NCI-H2107 (cell line): ENCODE measurements around the gene VAV1.
"Not testable (repeated sequence)": the region's sequence is repeated elsewhere in the genome, so short reads cannot be mapped to it uniquely, and the experiment has no call there.

Experiments
- DNase-seq: peaks from one replicate; lab custom pipeline; 2025; lab: John Stamatoyannopoulos, UW

Gene VAV1

DNA sequence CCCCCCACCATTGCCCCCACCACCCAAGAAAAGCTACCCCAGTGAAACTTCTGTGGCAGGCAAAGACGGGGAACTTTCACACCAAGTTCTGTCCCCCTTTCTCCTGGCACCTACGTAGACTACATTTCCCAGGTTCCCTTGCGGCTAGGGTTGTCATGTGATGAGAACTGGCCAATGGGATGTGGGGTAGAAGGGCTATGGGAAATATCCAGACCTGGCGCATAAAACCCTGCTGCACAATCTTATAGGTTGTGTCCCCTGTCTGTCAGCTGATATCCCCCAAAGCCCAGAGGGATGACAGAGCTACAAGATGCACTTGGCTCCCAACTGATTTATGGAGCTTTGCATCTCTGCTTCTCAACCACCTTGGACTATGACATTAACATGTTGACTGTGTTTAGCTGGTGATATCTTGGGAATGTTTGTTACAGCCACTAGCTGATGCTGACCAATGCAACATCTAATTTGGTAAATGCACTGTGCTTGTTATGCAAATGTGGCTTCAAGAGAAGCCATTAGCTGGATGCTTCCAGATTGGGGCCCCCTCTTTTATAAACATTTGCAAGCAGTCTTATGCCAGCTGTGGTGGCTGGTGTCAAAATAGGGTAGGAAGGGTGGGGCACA is 11.3 kb upstream of the VAV1 start:
- DNase-seq, result no peak

DNA sequence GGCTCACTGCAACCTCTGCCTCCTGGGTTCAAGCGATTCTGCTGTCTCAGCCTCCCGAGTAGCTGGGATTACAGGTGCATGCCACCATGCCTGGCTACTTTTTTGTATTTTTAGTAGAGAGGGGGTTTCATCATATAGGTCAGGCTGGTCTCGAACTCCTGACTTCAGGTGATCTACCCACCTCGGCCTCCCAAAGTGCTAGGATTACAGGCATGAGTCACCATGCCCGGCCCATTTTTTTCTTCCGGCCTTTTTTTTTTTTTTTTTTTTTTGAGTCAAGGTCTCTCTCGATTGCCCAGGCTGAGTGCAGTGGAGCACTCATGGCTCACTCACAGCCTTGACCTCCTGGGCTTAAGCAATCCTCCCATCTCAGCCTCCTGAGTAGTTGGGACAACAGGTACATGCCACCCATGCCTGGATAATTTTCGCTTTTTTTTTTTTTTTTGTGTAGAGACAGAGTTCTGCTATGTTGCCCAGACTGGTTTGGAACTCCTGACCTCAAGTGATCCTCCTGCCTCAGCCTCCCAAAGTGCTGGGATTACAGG is 10.2 kb upstream of the VAV1 start:
- not testable (repeated sequence) for DNase-seq

DNA sequence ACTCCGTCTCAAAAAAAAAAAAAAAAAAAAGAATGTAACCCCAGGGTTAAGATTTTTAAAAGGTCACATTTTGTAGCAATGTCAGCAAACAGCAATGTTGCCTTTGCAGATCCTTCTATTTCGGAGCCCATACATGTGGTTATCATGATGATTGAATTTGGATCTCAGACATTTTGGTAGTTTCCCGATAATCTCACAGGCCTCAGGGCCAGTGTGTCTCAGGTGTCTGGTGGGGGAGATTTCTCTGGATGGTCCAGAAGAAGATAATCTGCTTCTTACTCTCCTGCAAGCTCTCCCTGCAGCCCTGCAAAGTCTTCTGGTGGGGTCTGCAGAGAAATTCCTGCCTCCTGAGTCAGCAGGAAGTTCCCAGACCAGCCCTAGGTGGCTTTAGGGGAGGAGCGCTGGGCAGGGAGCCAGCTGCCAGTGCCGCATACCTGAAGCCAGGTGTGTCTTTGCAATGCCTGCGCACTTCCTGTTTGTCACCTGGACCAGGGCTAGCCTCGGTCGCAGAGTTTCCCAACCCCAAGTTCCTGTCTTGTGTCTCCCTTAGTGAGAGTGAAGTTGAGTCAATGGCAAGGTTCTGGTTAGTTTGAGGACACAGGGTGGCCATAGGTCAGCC is 6.7 kb upstream of the VAV1 start:
- no peak for DNase-seq

DNA sequence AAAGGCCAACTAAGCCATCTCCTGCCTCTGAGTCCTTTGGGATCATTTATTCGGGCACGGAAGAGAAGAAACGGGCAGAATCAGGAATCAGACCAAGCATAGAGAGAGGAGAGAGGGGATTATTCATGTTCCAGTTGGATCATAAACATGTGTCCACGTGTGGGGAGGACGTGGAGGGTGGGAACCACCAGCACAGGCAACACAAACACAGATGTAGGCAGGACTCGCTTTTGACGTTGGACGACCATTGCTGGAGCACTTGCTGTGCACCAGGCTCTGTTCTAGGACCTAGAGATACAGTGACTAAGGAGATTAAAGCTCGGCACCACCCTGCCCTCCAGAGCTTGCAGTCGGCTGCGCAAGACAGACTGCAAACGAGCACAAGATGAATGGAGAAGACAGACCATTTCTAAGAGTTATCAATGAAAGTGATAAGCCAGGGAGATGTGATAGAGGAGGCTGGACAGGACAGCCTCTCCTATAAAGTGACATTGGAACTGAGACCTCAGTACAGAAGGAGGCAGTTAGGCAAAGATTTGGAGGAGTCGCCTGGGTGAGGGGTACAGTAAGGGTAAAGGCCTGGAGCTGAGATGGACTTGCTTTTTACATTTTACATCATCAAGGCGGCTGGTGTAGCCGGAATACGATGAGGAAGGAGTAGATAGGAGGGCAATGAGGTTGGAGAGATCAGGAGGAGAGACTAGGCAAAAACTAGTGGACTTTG is 6.0 kb upstream of the VAV1 start:
- DNase-seq, result no peak

DNA sequence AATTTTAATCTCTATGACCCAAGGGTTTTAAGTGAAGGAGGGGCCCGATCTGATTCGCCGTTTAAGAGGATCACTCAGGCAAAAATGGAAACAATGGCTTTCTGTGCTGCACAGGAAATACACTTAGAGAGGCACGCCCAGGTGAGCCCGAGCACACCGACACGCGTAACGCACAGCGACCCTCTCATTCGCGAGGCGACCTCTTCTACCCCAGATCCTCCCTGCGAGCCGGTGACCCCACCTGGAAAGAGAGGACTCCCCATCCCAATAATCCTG is 5.5 kb upstream of the VAV1 start:
- DNase-seq, result no peak

DNA sequence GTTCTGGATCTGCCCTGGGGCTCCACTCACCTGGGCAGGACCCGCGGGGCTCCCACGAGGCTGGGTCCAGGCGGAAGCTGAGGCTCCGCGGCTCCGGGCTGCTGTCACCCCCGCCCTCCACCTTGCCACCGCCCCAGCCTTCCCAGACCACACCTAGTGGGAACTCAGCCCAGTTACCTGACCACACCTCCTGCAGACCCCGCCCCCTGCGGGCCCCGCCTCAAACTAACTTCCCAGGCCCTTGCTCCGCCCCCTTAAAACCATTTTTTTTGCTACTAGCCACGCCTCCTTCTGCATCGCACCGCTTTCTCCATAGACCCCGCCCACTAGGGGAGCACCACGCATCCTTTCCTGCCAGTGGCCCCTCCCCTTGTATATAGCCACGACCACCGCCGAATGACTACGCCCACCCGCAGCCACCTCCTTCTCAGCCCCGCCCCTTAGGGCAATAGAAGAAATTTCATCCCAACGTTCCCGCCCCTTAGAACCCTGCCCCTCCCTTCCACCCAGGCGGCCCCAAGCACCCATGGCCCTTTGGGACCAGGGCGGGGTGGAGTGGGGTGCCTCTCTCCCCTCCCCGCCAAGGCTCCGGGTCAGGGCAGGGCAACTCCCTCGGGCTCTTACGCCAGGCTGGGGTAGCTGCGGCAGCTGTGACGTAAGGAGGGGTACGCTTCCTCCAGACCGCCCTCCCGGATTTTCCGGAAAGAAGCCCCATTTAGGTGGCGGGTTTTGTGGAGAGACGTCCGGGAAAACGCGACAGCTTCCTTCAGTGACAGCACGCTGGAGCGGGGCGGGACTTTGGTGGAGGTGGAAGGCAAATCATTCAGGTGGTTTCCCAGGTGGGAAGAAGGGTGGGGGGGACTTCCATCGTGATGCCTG is 4.9 kb upstream of the VAV1 start, which contains the start of gene SH2D3A:
Gene SH2D3A (minus strand): TSS at position 79 of the 879 bp plus-strand sequence. CDS start 3,687 bp downstream, outside the sequence.
- no peak for DNase-seq

DNA sequence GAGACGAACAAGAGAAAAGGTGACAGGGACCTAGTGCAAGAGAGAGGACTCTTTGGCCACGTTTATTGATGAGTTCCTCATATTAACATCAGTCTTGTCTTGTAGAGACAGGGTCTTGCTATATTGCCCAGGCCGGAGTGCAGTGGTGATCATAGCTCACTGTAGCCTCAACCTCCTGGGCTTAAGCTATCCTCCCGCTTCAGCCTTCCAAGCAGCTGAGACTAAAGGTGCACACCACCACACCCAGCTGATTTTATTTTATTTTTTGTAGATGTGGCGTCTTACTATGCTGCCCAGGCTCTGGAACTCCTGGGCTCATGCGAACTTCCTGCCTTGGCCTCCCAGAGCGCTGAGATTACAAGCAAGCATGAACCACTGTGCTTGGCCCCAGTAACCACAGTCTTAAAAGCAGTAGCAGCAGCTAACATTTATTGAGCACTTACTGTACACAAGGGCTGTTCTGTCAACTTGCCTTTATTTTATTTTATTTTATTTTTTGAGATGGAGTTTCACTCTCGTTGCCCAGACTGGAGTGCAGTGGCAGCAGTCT is 4.2 kb upstream of the VAV1 start:
- DNase-seq, result no peak

DNA sequence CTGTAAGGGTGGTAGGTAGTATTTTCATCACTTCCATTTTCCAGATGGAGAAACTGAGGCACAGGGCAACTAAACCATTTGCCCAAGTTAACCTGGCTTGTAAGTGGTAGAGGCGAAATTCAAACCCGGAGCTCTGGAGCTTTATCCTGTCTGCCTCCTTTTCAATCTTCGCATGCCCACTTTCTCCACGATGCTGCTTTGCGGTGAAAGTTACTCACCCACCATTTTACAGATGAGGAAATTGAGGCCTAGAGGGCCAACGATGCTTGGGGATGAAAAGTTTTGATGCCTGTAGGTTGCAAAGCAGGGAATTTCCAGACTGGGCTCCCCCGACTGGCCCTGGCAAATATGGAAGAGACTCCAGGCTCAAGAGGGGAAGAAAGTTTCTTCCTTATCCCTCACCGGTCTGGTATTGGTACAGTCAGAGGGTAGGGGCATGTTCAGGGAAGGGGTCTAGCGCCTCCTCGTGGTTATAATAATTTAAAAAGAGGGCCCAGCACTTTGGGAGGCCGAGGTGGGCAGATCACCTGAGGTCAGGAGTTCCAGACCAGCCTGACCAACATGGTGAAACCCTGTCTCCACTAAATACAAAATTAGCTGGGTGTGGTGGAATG is 3.4 kb upstream of the VAV1 start:
- DNase-seq, result no peak

DNA sequence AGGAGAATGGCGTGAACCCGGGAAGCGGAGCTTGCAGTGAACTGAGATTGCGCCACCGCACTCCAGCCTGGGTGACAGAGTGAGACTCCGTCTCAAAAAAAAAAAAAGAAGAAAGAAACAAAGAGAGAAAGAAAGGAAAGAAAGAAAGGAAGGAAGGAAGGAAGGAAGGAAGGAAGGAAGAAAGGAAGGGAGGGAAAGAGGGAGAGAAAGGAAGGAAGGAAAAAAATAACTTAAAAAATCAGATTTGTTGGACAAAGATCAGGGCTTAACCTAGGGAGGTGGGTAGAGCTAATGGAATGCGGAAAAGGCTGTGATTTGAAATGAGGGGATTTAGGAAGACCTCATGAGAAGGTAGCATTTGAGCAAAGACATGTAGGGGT is 870 bp upstream of the VAV1 start:
- DNase-seq, result not testable (repeated sequence)

DNA sequence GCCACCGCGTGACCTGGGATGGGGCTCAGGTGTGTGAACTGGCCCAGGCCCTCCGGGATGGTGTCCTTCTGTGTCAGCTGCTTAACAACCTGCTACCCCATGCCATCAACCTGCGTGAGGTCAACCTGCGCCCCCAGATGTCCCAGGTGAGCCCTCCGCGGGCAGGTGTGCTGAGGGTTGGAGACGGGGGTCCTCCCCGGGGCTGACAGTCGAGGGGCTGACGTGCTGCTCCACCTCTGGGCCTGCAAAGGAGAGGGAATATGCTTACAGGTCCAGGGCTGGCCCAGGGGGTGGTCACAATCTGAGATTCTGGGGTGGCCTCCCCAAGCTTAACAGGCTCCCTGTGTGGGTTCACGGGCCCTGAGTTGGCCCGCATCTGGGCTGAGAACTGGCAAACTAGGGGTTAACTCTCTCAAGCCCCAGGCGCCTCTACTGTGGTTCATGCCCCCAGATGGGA is 386 bp downstream of the VAV1 start:
- no peak for DNase-seq

DNA sequence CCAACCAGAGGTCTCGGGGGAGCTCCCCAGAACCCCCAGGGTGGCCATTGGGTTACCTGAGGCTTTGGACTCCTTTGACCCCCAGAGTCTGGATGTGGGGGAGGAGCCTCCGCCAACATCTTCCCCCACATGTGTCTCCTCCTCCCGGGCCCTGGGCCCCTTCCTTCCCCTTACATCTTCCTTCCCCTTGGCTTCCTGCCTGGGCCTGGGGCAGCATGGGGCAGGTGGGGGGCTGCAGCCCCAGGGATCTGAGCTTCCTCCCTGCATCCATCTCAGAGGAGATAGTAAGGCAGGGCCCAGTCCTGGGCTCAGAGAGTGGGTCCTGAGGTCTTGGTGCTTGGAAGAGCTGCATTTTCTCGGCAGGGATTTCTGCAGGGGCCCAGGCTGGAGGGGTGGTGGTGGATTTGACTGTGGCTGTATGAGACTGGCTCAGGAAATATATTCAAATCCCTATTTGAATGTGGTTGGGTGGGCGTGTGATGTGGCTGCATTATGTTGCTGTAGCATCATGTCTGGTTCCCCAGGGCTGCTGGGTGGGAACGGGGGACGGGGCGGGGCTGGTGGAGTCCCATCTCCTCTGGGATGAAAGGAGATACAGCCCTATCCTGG is 919 bp downstream of the VAV1 start:
- DNase-seq, result no peak

DNA sequence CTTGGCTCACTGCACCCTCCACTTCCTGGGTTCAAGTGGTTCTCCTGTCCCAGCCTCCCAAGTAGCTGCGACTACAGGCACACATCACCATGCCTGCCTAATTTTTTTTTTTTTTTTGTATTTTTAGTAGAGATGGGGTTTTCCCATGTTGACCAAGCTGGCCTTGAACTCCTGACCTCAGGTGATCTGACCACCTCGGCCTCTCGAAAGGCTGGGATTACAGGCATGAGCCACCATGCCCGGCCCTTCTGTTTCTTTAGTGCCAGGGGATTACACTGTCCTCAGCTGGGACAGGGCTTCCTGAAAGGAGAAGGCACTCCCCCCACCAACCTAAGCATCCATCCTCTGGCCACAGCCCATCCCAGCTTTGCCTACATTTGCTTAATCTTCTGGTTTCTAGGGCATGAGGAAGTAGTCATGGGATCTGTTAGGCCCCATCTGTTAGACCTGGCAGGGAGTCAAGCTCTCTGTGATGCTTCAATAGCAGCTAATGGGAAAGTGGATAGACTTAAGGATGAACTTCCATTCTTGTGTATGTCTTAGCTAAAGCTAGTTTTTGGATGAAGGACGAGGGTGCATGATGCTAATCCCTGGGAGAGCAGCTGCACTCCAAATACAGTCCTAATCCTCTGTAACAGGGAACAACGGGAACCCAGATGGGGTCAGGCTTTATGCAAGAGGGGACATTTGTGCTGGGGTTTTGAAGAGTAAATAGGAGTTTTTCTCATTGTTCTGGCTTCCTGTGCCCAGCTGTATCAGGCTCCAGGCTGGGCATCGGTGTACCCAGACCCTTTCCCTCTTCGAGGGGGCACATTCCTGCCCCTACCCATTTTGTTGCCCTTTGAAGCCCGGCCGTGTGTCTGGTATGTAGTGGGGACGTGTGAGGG is 2.6 kb downstream of the VAV1 start:
- no peak for DNase-seq

DNA sequence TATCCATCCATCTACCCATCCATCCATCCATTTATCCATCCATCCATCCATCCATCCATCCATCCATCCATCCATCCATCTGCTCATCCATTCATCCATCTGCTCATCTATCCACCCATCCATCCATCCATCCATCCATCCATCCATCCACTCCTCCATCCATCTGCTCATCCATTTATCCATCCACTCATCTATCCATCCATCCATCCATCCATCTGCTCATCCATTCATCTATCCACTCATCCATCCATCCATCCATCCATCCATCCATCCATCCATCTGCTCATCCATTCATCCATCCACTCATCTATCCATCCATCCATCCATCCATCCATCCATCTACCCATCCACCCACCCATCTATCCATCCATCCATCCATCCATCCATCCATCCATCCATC is 3.5 kb downstream of the VAV1 start:
- DNase-seq, result not testable (repeated sequence)

DNA sequence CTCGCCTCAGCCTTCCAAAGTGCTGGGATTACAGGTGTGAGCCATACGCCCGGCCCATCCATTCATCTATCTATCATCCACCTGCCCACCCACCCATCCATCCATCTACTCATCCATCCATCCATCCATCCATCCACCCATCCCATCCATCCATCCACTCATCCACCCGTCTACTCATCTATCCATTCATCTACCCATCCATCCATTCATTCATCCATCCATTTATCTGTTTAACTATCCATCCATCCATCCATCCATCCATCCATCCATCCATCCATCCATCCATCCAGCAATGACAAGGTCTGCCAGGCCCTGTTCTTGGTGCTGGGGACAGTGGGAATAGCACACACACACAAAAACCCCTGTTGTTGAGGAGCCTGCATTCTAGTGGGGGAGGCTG is 4.5 kb downstream of the VAV1 start:
- DNase-seq, result no peak

DNA sequence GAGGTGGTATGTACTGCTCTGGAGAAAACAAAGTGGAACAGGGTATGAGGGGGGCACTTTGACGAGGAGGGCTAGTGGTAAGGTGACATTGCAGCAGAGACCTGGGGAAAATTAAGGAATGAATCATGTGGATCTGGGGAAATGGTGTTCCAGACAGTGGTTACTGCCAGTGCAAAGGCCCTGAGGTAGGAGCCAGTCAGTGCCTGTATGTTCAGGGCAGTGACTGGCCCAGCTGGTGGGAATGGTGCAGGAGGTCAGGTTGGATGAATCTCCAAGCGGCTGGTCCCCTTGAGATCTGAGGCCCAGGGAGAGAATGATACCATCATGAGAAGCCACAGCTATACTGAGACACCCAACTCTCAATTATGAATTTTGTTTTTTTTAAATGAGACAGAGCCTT is 4.9 kb downstream of the VAV1 start:
- DNase-seq, result no peak

DNA sequence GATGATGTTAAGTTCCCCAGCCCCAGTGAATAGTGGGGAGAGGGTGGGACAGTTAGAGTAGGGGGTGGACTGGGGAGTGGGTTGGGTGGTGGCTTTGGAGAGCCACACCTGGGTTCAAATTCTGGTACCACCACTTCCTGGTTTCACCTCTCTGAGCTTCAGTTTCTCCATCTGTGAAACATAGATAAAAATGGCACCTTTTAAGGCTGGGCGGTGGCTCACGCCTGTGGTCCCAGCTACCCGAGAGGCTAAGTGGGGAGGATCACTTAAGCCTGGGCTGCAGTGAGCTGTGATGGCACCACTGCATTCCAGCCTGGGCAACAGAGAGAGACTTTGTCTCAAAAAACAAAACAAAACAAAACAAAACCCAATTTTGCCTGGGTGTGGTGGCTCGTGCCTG is 5.9 kb downstream of the VAV1 start:
- DNase-seq, result no peak

DNA sequence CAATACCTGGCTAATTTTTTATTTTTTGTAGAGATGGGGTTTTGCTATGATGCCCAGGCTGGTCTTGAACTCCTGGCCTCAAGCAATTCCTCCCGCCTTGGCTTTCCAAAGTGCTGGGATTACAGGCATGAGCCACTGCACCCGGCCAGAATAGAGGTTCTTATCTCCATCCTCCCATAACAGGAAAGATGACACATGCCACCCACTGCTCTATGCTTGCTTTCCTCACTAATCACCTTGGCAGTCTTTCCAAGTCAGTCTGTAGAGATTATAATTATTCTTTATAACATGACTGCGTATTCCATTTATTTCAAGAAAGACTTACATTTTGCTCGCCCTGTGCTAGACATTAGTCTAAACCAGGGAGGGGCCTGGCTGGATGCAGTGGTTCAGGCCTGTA is 6.7 kb downstream of the VAV1 start:
- DNase-seq, result no peak

DNA sequence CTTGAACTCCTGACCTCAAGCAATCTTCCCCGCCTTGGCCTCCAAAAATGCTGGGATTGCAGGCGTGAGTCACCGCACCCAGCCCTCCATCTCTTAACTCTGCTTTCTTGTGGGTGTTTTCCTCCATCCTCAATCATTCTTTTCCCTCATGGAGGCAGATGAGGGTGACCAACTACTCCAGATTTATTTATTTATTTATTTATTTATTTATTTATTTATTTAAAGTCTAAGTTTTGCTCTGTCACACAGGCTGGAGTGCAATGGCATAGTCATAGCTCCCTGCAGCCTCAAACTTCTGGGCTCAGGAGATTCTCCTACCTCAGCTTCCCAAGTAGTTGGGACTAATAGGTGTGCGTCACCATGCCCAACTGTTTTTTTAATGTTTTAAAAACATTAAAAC is 14.9 kb downstream of the VAV1 start:
- no peak for DNase-seq

DNA sequence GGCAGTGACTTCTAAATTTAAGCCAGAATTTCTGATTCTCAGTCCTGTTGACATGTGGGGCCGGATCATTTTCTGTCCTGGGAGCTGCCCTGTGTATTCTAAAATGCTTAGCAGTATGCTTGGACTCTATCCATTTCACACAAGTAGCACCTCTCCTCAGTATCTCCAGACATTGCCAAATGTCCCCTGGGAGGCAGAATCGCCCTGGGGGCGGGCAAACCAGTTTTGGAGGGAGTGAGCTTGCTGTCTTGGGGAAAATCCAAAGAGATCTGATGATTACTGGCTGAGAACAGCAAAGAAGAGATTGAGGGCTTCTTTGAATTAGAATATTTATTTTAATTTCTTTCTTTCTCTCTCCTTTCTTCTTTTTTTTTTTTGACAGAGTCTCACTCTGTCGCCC is 16.4 kb downstream of the VAV1 start:
- DNase-seq, result no peak
